Pancreas (tissue), 10 donors: ENCODE data around the gene TNFSF13. TPM values are rescaled to one million over a fixed set of nuclear protein-coding genes. Genes with fewer than 3 reads are reported as not detected.
A peak's percentile ranks its signal among the peaks of the same experiment; 100 is the strongest.
"Not testable (repeated sequence)": the region's sequence is repeated elsewhere in the genome, so short reads cannot be mapped to it uniquely, and the experiment has no call there.

ENCODE experiments used
- ATAC-seq, 4 donors: fragments of 200-7000 bp; cut with Tn5 transposase; one replicate each; pipeline versions ENCODE4 v1.8.0 to v1.9.1; 2020; ENCODE audit warnings: mild to moderate bottlenecking in 4 of 4, moderate library complexity in 4 of 4
- DNase-seq, 6 donors: peaks; one replicate each; pipeline ENCODE4 v3.0.0-alpha.2; 2020
- FAIRE-seq: peaks from 2 replicates; lab custom pipeline; 2012; peaks lifted over from hg19 to GRCh38; lab: Jason Lieb, UNC
- H3K27ac ChIP-seq, 4 donors: fragments of 200-600 bp; sonication (generic); 1 replicate in 3 of 4; 2 replicates in 1 of 4; pipeline versions ENCODE4 v1.5.0 to v1.8.0; 2020
- H3K27me3 ChIP-seq, 4 donors: fragments of 200-600 bp; one replicate each; pipeline ENCODE4 v1.8.0; 2021
- H3K36me3 ChIP-seq, 3 donors: fragments of 200-600 bp; sonication (generic) in 1 of 3; one replicate each; pipeline versions ENCODE4 v1.5.0 to v1.8.0; 2020 to 2021
- H3K4me1 ChIP-seq, 3 donors: fragments of 200-600 bp; one replicate each; pipeline ENCODE4 v1.8.0; 2021
- H3K4me3 ChIP-seq, 4 donors: fragments of 200-600 bp; sonication (generic) in 2 of 4; one replicate each; pipeline versions ENCODE4 v1.5.0 to v1.8.0; 2020 to 2021
- H3K9me3 ChIP-seq, 4 donors: fragments of 200-600 bp; one replicate each; pipeline ENCODE4 v1.8.0; 2021
- WGBS, 2 donors: extraction: QIAGEN DNeasy Blood & Tissue Kit; methylation state at CpG; one replicate each; pipeline ENCODE4 v1.1.7; 2013; 5-methylcytosine and 5-hydroxymethylcytosine counted together
- intact Hi-C, 3 donors: fragments of 100-400 bp; cut with DNase I; formaldehyde crosslinking; loops; one replicate each; pipeline versions ENCODE4 v1.11.1 to v1.14.2; 2022
- polyA plus RNA-seq, 2 donors: library from polyadenylated mRNA; stranded (reverse); fragments of 200-250 nt; gene quantifications; one replicate each; pipeline ENCODE4 v1.2.3, GENCODE V29; 2013
- total RNA-seq, 6 donors: library from RNA; stranded (reverse); fragmentation: NEBNext Ultra II Directional in 4 of 6; extraction: Animal tissue kit (Norgen Biotek cat#: 25700) in 4 of 6; gene quantifications; one replicate each; pipeline versions ENCODE4 v1.2.1 to v1.2.4, GENCODE V29; 2021 to 2023
- TF ChIP-seq, protein P1 (sequence below), 4 donors: fragments of 200-600 bp; sonication (generic) in 3 of 4; IDR thresholded peaks; one replicate each; pipeline versions ENCODE4 v1.5.0 to v1.8.0; 2021; ENCODE audit warnings: antibody characterized with exemption in 4 of 4
- donor health status: healthy with polysubstance abuse.
- donor health status: DM: no; HTN: no; CAD: no; lungs with moderate emphysema.
- donor health status: DM: no; HTN: no; CAD: no.
- donor health status: control.
- donor health status: control.
- donor health status: Bipolar disorder and iron deficiency.
- donor health status: DM: yes; HTN: yes; CAD: no.
- donor health status: DM: no; HTN: no; CAD: no.
- donor health status: DM: no; HTN: no; CAD: no.
- donor health status: DM: yes; HTN: yes; CAD: no.

The TNFSF13 gene
- total and polyA plus RNA-seq, 8 donors, result 10.5 to 31.2 (median 15.9) TPM

GRCh38 chr17:7592422-7593021, 34.0 kb downstream of the TNFSF13 start:
- 90 to 94% methylated on average over 23 of the region's 23 CpGs for WGBS, 2 donors
- no peak overlapping the region for H3K4me3 ChIP-seq
- no peak overlapping the region for H3K27ac ChIP-seq
- peaks cover 0 to 60% (median 21%) of the 10 kb centered on the region in 3 donors for H3K36me3 ChIP-seq
- FAIRE-seq (no peak), DNase-seq (no peak), ATAC-seq (no peak)
- peaks cover 0 to 3% (median 0%) of the 10 kb centered on the region in 3 donors for H3K4me1 ChIP-seq
- H3K9me3 ChIP-seq, result no peaks in the 10 kb centered on the region
- H3K27me3 ChIP-seq, result no peaks in the 10 kb centered on the region
- intact Hi-C loops, result no loop called here
- TF ChIP-seq, protein P1, sequence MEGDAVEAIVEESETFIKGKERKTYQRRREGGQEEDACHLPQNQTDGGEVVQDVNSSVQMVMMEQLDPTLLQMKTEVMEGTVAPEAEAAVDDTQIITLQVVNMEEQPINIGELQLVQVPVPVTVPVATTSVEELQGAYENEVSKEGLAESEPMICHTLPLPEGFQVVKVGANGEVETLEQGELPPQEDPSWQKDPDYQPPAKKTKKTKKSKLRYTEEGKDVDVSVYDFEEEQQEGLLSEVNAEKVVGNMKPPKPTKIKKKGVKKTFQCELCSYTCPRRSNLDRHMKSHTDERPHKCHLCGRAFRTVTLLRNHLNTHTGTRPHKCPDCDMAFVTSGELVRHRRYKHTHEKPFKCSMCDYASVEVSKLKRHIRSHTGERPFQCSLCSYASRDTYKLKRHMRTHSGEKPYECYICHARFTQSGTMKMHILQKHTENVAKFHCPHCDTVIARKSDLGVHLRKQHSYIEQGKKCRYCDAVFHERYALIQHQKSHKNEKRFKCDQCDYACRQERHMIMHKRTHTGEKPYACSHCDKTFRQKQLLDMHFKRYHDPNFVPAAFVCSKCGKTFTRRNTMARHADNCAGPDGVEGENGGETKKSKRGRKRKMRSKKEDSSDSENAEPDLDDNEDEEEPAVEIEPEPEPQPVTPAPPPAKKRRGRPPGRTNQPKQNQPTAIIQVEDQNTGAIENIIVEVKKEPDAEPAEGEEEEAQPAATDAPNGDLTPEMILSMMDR (IDR thresholded peaks at IDR 0.05), result no peak

- intact Hi-C loops, result no loop called here
- no peak for FAIRE-seq
- DNase-seq, result no peak
- H3K36me3 ChIP-seq, result peaks cover 0 to 62% (median 21%) of the 10 kb centered on the region in 3 donors
- no peak for ATAC-seq
- peaks cover 0 to 3% (median 0%) of the 10 kb centered on the region in 3 donors for H3K4me1 ChIP-seq
- no peaks in the 10 kb centered on the region for H3K9me3 ChIP-seq
- no peaks in the 10 kb centered on the region for H3K27me3 ChIP-seq
- H3K4me3 ChIP-seq, result no peak overlapping the region
- 85 to 91% methylated on average over 12 of the region's 12 CpGs for WGBS, 2 donors
- TF ChIP-seq, protein P1 (IDR thresholded peaks at IDR 0.05), result no peak
- H3K27ac ChIP-seq, result no peak overlapping the region
Measured at GRCh38 chr17:7593296-7593695, 34.7 kb downstream of the TNFSF13 start.

DNA sequence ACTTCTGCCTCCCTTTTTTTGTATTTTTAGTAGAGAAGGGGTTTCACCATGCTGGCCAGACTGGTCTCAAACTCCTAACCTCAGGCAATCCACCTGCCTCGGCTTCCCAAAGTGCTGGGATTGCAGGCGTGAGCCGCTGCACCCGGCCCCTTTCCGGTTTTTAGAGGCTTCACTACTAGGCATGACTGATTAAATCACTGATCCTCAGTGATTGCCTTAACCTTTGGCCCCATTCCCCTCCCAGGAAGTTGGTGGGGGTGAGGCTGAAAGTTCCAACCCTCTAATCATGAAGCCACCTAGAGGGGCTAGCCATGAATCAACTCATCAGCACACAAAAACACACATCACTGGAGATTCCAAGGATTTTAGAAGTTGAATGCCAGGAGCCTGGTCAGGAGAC, 39.0 kb downstream of the TNFSF13 start:
- ATAC-seq, DNase-seq, H3K27me3 ChIP-seq, intact Hi-C loops, H3K4me3 ChIP-seq, H3K9me3 ChIP-seq, H3K27ac ChIP-seq, H3K4me1 ChIP-seq: not testable (repeated sequence)
- 76% methylated on average over 5 of the region's 5 CpGs for WGBS, 2 donors
- peaks cover 0 to 89% (median 51%) of the 10 kb centered on the region in 3 donors for H3K36me3 ChIP-seq
- FAIRE-seq, result peak; percentile 56

DNA sequence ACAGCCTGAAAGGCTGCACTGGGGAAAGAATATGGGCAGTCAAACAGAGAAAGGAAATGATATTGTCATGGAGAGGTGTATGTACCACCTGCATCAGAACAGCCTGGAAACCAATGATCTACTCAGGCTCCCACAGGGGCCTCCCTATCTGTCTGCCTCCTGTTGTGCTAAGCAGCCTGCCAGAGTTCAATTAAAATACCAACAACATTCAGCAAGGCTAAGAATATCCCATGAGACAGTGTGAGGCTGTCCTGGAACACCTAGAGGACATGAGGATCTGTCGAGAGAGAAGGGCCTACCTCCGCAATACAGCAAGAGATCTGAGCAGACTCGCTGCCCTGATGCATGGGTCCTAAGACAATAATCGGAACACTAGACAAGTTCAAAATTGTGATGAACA, 47.7 kb downstream of the TNFSF13 start:
- no peaks in the 10 kb centered on the region for H3K27me3 ChIP-seq
- H3K27ac ChIP-seq, result no peak overlapping the region
- WGBS, 2 donors, result 96 to 97% methylated on average over 4 of the region's 4 CpGs
- peaks cover 0 to under 1% (median 0%) of the 10 kb centered on the region in 3 donors for H3K4me1 ChIP-seq
- DNase-seq, result no peak
- TF ChIP-seq, protein P1 (IDR thresholded peaks at IDR 0.05), result no peak
- no peaks in the 10 kb centered on the region for H3K9me3 ChIP-seq
- H3K36me3 ChIP-seq, result peaks cover 0 to 28% (median 16%) of the 10 kb centered on the region in 3 donors
- intact Hi-C loops, result no loop called here
- H3K4me3 ChIP-seq, result no peak overlapping the region
- no peak for ATAC-seq
- FAIRE-seq, result no peak

- H3K27me3 ChIP-seq, result no peaks in the 10 kb centered on the region
- H3K4me1 ChIP-seq, result peaks cover 10 to 23% (median 19%) of the 10 kb centered on the region in 3 donors
- DNase-seq (peak in 1 of 6 donors; percentile 15), ATAC-seq (no peak), FAIRE-seq (no peak)
- WGBS, 2 donors, result 96 to 99% methylated on average over 2 of the region's 2 CpGs
- H3K9me3 ChIP-seq, result no peaks in the 10 kb centered on the region
- intact Hi-C loops, result no loop called here
- no peak overlapping the region for H3K27ac ChIP-seq
- no peaks in the 10 kb centered on the region for H3K36me3 ChIP-seq
- H3K4me3 ChIP-seq, result no peak overlapping the region
- TF ChIP-seq, protein P1 (IDR thresholded peaks at IDR 0.05), result no peak
Measured at GRCh38 chr17:7610641-7611040, 52.1 kb downstream of the TNFSF13 start.

Other genes with a start within 250 kb of the TNFSF13 start
Only the 30 nearest of the 31 such genes appear.
- gene NEURL4, start 229.4 kb upstream of the TNFSF13 start, total RNA-seq, result 10 to 100 TPM; 12.6 to 27.1 (median 15.4) TPM
- gene NEURL4, start 229.4 kb upstream of the TNFSF13 start, polyA plus RNA-seq, result 10 to 100 TPM; 49.0 to 72.1 TPM
- gene ACAP1, start 222.2 kb upstream of the TNFSF13 start, total RNA-seq, result 1 to 10 TPM; 1.6 to 5.6 (median 3.0) TPM
- gene ACAP1, start 222.2 kb upstream of the TNFSF13 start, polyA plus RNA-seq, result 1 to 10 TPM; 2.9 to 4.4 TPM
- gene KCTD11, start 206.6 kb upstream of the TNFSF13 start, total RNA-seq, result 1 to 10 TPM; 3.4 to 6.6 (median 4.3) TPM
- gene KCTD11, start 206.6 kb upstream of the TNFSF13 start, polyA plus RNA-seq, result 1 to 10 TPM; 7.2 TPM
- not detected for gene TMEM95, start 203.6 kb upstream of the TNFSF13 start, total RNA-seq
- not detected for gene TMEM95, start 203.6 kb upstream of the TNFSF13 start, polyA plus RNA-seq
- gene TNK1, start 177.7 kb upstream of the TNFSF13 start, total RNA-seq, result 1 to 10 TPM; 4.9 to 9.0 (median 5.7) TPM
- 10 to 100 TPM; 10.8 to 13.8 TPM for gene TNK1, start 177.7 kb upstream of the TNFSF13 start, polyA plus RNA-seq
- 10 to 100 TPM in 2 of 6 donors, 1 to 10 TPM in 4; 6.5 to 15.6 (median 9.0) TPM for gene PLSCR3, start 164.2 kb upstream of the TNFSF13 start, total RNA-seq
- 10 to 100 TPM; 14.0 to 20.1 TPM for gene PLSCR3, start 164.2 kb upstream of the TNFSF13 start, polyA plus RNA-seq
- 10 to 100 TPM; 32.8 to 53.5 (median 43.1) TPM for gene TMEM256, start 154.7 kb upstream of the TNFSF13 start, total RNA-seq
- 100 to 1,000 TPM in 1 of 2 donors, 10 to 100 TPM in 1; 88.3 to 119 TPM for gene TMEM256, start 154.7 kb upstream of the TNFSF13 start, polyA plus RNA-seq
- 1 to 10 TPM; 2.9 to 8.4 (median 4.5) TPM for gene NLGN2, start 150.9 kb upstream of the TNFSF13 start, total RNA-seq
- 10 to 100 TPM in 1 of 2 donors, 1 to 10 TPM in 1; 7.4 to 13.7 TPM for gene NLGN2, start 150.9 kb upstream of the TNFSF13 start, polyA plus RNA-seq
- not detected for gene SPEM1, start 138.4 kb upstream of the TNFSF13 start, total RNA-seq
- not detected for gene SPEM1, start 138.4 kb upstream of the TNFSF13 start, polyA plus RNA-seq
- gene SPEM2, start 133.1 kb upstream of the TNFSF13 start, total RNA-seq, result not detected
- gene SPEM2, start 133.1 kb upstream of the TNFSF13 start, polyA plus RNA-seq, result not detected
- gene SPEM3, start 129.9 kb upstream of the TNFSF13 start, total RNA-seq, result not detected
- not detected for gene SPEM3, start 129.9 kb upstream of the TNFSF13 start, polyA plus RNA-seq
- gene TMEM102, start 123.3 kb upstream of the TNFSF13 start, total RNA-seq, result 1 to 10 TPM; 2.4 to 7.8 (median 3.6) TPM
- 1 to 10 TPM; 2.2 to 2.9 TPM for gene TMEM102, start 123.3 kb upstream of the TNFSF13 start, polyA plus RNA-seq
- 1 to 10 TPM in 1 of 6 donors, under 1 TPM in 5; 0.09 to 1.1 (median 0.31) TPM for gene FGF11, start 119.2 kb upstream of the TNFSF13 start, total RNA-seq
- gene FGF11, start 119.2 kb upstream of the TNFSF13 start, polyA plus RNA-seq, result under 1 TPM; 0.61 to 0.65 TPM
- 10 to 100 TPM in 2 of 6 donors, 1 to 10 TPM in 4; 7.5 to 15.0 (median 8.7) TPM for gene CHRNB1, start 113.7 kb upstream of the TNFSF13 start, total RNA-seq
- gene CHRNB1, start 113.7 kb upstream of the TNFSF13 start, polyA plus RNA-seq, result 10 to 100 TPM in 1 of 2 donors, 1 to 10 TPM in 1; 9.7 to 11.1 TPM
- 10 to 100 TPM; 20.3 to 30.2 (median 22.2) TPM for gene ZBTB4, start 79.1 kb upstream of the TNFSF13 start, total RNA-seq
- gene ZBTB4, start 79.1 kb upstream of the TNFSF13 start, polyA plus RNA-seq, result 10 to 100 TPM; 17.3 to 19.2 TPM
- gene SLC35G6, start 77.3 kb upstream of the TNFSF13 start, total RNA-seq, result not detected
- under 1 TPM in 1 of 2 donors, not detected in 1; 0.08 TPM for gene SLC35G6, start 77.3 kb upstream of the TNFSF13 start, polyA plus RNA-seq
- gene POLR2A, start 74.4 kb upstream of the TNFSF13 start, total RNA-seq, result 10 to 100 TPM; 45.7 to 62.6 (median 53.8) TPM
- 10 to 100 TPM; 24.5 to 83.6 TPM for gene POLR2A, start 74.4 kb upstream of the TNFSF13 start, polyA plus RNA-seq
- gene TNFSF12, start 9.7 kb upstream of the TNFSF13 start, total RNA-seq, result 10 to 100 TPM; 11.0 to 21.2 (median 12.7) TPM
- gene TNFSF12, start 9.7 kb upstream of the TNFSF13 start, polyA plus RNA-seq, result 10 to 100 TPM; 24.2 to 27.7 TPM
- 10 to 100 TPM; 14.7 to 24.1 (median 15.7) TPM for gene SENP3, start 3.2 kb downstream of the TNFSF13 start, total RNA-seq
- gene SENP3, start 3.2 kb downstream of the TNFSF13 start, polyA plus RNA-seq, result 10 to 100 TPM; 25.5 to 33.1 TPM
- gene CD68, start 20.9 kb downstream of the TNFSF13 start, total RNA-seq, result 10 to 100 TPM in 3 of 6 donors, 1 to 10 TPM in 3; 3.7 to 60.0 (median 11.1) TPM
- gene CD68, start 20.9 kb downstream of the TNFSF13 start, polyA plus RNA-seq, result 1 to 10 TPM; 1.8 to 9.7 TPM
- 10 to 100 TPM; 12.3 to 27.1 (median 18.3) TPM for gene MPDU1, start 25.1 kb downstream of the TNFSF13 start, total RNA-seq
- gene MPDU1, start 25.1 kb downstream of the TNFSF13 start, polyA plus RNA-seq, result 10 to 100 TPM; 46.3 to 48.2 TPM
- under 1 TPM in 3 of 6 donors, not detected in 3; 0.18 to 0.35 (median 0.25) TPM for gene SOX15, start 31.3 kb downstream of the TNFSF13 start, total RNA-seq
- gene SOX15, start 31.3 kb downstream of the TNFSF13 start, polyA plus RNA-seq, result 1 to 10 TPM in 1 of 2 donors, under 1 TPM in 1; 0.53 to 1.0 TPM
- 10 to 100 TPM in 4 of 6 donors, 1 to 10 TPM in 2; 7.8 to 16.6 (median 12.3) TPM for gene FXR2, start 56.1 kb downstream of the TNFSF13 start, total RNA-seq
- gene FXR2, start 56.1 kb downstream of the TNFSF13 start, polyA plus RNA-seq, result 10 to 100 TPM; 19.8 to 25.6 TPM
- gene SAT2, start 69.1 kb downstream of the TNFSF13 start, total RNA-seq, result 10 to 100 TPM; 43.8 to 82.8 (median 66.6) TPM
- gene SAT2, start 69.1 kb downstream of the TNFSF13 start, polyA plus RNA-seq, result 100 to 1,000 TPM; 250 to 348 TPM
- gene SHBG, start 71.4 kb downstream of the TNFSF13 start, total RNA-seq, result under 1 TPM in 3 of 6 donors, not detected in 3; 0.16 to 0.72 (median 0.17) TPM
- gene SHBG, start 71.4 kb downstream of the TNFSF13 start, polyA plus RNA-seq, result under 1 TPM; 0.23 to 0.82 TPM
- gene ATP1B2, start 92.2 kb downstream of the TNFSF13 start, total RNA-seq, result 1 to 10 TPM in 5 of 6 donors, under 1 TPM in 1; 0.79 to 1.9 (median 1.2) TPM
- 1 to 10 TPM; 1.3 to 6.7 TPM for gene ATP1B2, start 92.2 kb downstream of the TNFSF13 start, polyA plus RNA-seq
- gene TP53, start 128.7 kb downstream of the TNFSF13 start, total RNA-seq, result 10 to 100 TPM; 14.6 to 35.9 (median 28.5) TPM
- 10 to 100 TPM in 1 of 2 donors, 1 to 10 TPM in 1; 8.3 to 10.8 TPM for gene TP53, start 128.7 kb downstream of the TNFSF13 start, polyA plus RNA-seq
- 1 to 10 TPM; 2.0 to 5.0 (median 3.8) TPM for gene WRAP53, start 129.7 kb downstream of the TNFSF13 start, total RNA-seq
- 10 to 100 TPM in 1 of 2 donors, 1 to 10 TPM in 1; 9.1 to 13.5 TPM for gene WRAP53, start 129.7 kb downstream of the TNFSF13 start, polyA plus RNA-seq
- gene EFNB3, start 146.5 kb downstream of the TNFSF13 start, total RNA-seq, result 1 to 10 TPM in 3 of 6 donors, under 1 TPM in 3; 0.37 to 1.3 (median 0.85) TPM
- 1 to 10 TPM in 1 of 2 donors, under 1 TPM in 1; 0.84 to 5.4 TPM for gene EFNB3, start 146.5 kb downstream of the TNFSF13 start, polyA plus RNA-seq
- under 1 TPM; 0.09 to 0.52 (median 0.19) TPM for gene DNAH2, start 159.0 kb downstream of the TNFSF13 start, total RNA-seq
- under 1 TPM; 0.38 TPM for gene DNAH2, start 159.0 kb downstream of the TNFSF13 start, polyA plus RNA-seq